Caco-2 (cell line): ENCODE measurements around the gene UTP11. TPM values are rescaled to one million over a fixed set of nuclear protein-coding genes. Genes with fewer than 3 reads are reported as not detected.
A peak's percentile ranks its signal among the peaks of the same experiment; 100 is the strongest.

Experiments
- BruUV-seq: library from RNA; stranded (reverse); fragments of 400-500 nt; replicated peaks from 2 replicates; lab custom pipeline; 2021; lab: Mats Ljungman, UMichigan
- CTCF ChIA-PET: fragments of 300-600 bp; sonication (Branson Sonifier 250); formaldehyde crosslinking; loops from one replicate; lab custom pipeline; 2022; ENCODE audit warnings: antibody characterized with exemption; lab: Charles Lee
- POLR2A ChIA-PET: fragments of 300-600 bp; sonication (Branson Sonifier 250); formaldehyde crosslinking; loops from one replicate; lab custom pipeline; 2022; ENCODE audit warnings: antibody characterized with exemption; lab: Charles Lee
- DNase-seq, 2 experiments: peaks; one replicate each; pipeline versions ENCODE4 v3.0.0 to v3.0.0-alpha.2; 2020 to 2022
- H3K27me3 ChIP-seq: replicated peaks from 2 replicates; pipeline ENCODE4 v1.6.0; 2011; ENCODE audit warnings: low read length; ENCODE audit not compliant: control insufficient read depth, insufficient read depth
- H3K36me3 ChIP-seq: 2 replicates; pipeline ENCODE4 v1.5.1; 2011; ENCODE audit warnings: low read length; ENCODE audit not compliant: control insufficient read depth, insufficient read depth
- H3K4me1 ChIP-seq: fragments of 250-450 bp; sonication (Bioruptor Pico); 2 replicates; pipeline ENCODE4 v1.5.1; 2020; ENCODE audit warnings: mild to moderate bottlenecking
- H3K4me3 ChIP-seq: 2 replicates; pipeline ENCODE4 v1.5.1; 2011; ENCODE audit warnings: low read depth, mild to moderate bottlenecking, control low read depth, low read length
- H3K9me3 ChIP-seq: fragments of 250-450 bp; sonication (Bioruptor Pico); 2 replicates; pipeline ENCODE4 v1.5.1; 2020; ENCODE audit warnings: mild to moderate bottlenecking, moderate library complexity
- H3K27ac Mint-ChIP-seq: one replicate; pipeline ENCODE4 v1.8.0; 2022; ENCODE audit warnings: mixed read lengths; ENCODE audit not compliant: unreplicated experiment
- H3K27me3 Mint-ChIP-seq: one replicate; pipeline ENCODE4 v1.8.0; 2022; ENCODE audit warnings: mixed read lengths; ENCODE audit not compliant: insufficient read depth, unreplicated experiment
- H3K36me3 Mint-ChIP-seq: one replicate; pipeline ENCODE4 v1.8.0; 2022; ENCODE audit warnings: mild to moderate bottlenecking, mixed read lengths; ENCODE audit not compliant: insufficient read depth, unreplicated experiment
- H3K4me1 Mint-ChIP-seq: one replicate; pipeline ENCODE4 v1.8.0; 2022; ENCODE audit warnings: low read depth, mixed read lengths; ENCODE audit not compliant: unreplicated experiment
- H3K4me3 Mint-ChIP-seq: one replicate; pipeline ENCODE4 v1.8.0; 2022; ENCODE audit warnings: mild to moderate bottlenecking, moderate library complexity, mixed read lengths; ENCODE audit not compliant: unreplicated experiment
- H3K9me3 Mint-ChIP-seq: one replicate; pipeline ENCODE4 v1.8.0; 2022; ENCODE audit warnings: mixed read lengths; ENCODE audit not compliant: unreplicated experiment
- intact Hi-C: fragments of 100-400 bp; cut with micrococcal nuclease; formaldehyde crosslinking; loops from one replicate; pipeline ENCODE4 v1.10.0; 2022; ENCODE audit not compliant: unreplicated experiment
- total RNA-seq: library from RNA; stranded (reverse); gene quantifications from 2 replicates; pipeline ENCODE4 v1.2.3, GENCODE V29; 2022
- TF ChIP-seq, protein P1 (sequence below), 2 experiments: fragments of 200-600 bp in 1 of 2; IDR thresholded peaks; 1 replicate in 1 of 2; 2 replicates in 1 of 2; pipeline versions ENCODE4 v1.5.1 to v1.8.0; 2011 to 2022; ENCODE audit warnings: antibody characterized with exemption in 1 of 2, control low read depth in 1 of 2, inconsistent platforms in 1 of 2, low read depth in 1 of 2, low read length in 1 of 2, mild to moderate bottlenecking in 1 of 2, moderate library complexity in 1 of 2; ENCODE audit not compliant: insufficient read depth in 1 of 2, severe bottlenecking in 1 of 2, unreplicated experiment in 1 of 2

UTP11 gene
- total RNA-seq, 1 experiment from 2014 or later, result 29.1 TPM

DNA sequence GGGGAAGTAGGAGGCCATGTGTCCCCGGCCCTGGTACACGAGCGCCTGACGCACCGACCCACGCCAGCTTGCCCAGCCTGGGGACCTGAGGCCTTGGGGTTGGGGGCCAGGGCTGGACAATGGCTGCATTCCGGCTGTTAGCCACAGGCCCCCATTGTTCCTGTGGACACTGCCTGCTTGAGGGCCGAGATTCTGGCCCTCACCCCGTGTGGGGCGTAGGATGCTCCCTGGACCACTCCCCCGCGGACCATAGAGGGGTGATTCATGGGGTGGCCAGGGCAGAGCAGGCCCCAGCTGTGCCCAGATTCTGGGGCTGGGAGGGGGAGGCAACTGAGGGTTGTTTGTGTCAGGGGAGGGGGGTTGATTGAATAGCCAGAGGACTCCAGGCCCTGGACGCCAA lies 22.3 kb downstream of the UTP11 start:
- Histone ChIP-seq H3K4me3 (no peak overlapping the region), H3K4me1 (no peaks in the 10 kb centered on the region), H3K9me3 (no peaks in the 10 kb centered on the region), H3K36me3 (no peaks in the 10 kb centered on the region), H3K27me3 (no peaks in the 10 kb centered on the region)
- intact Hi-C loops, result no loop called here
- CTCF ChIA-PET, result no interaction called here
- H3K27me3 Mint-ChIP-seq, result peaks cover 3% of the 10 kb centered on the region
- no peak overlapping the region for H3K27ac Mint-ChIP-seq
- no peak overlapping the region for H3K4me3 Mint-ChIP-seq
- no peak for DNase-seq
- H3K36me3 Mint-ChIP-seq, result no peaks in the 10 kb centered on the region
- TF ChIP-seq, protein P1, sequence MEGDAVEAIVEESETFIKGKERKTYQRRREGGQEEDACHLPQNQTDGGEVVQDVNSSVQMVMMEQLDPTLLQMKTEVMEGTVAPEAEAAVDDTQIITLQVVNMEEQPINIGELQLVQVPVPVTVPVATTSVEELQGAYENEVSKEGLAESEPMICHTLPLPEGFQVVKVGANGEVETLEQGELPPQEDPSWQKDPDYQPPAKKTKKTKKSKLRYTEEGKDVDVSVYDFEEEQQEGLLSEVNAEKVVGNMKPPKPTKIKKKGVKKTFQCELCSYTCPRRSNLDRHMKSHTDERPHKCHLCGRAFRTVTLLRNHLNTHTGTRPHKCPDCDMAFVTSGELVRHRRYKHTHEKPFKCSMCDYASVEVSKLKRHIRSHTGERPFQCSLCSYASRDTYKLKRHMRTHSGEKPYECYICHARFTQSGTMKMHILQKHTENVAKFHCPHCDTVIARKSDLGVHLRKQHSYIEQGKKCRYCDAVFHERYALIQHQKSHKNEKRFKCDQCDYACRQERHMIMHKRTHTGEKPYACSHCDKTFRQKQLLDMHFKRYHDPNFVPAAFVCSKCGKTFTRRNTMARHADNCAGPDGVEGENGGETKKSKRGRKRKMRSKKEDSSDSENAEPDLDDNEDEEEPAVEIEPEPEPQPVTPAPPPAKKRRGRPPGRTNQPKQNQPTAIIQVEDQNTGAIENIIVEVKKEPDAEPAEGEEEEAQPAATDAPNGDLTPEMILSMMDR (IDR thresholded peaks at IDR 0.05; ENCODE audit: insufficient read depth in 1 of 2, low read depth in 1 of 2, low read length in 1 of 2, severe bottlenecking in 1 of 2, unreplicated experiment in 1 of 2), result no peak
- no peaks in the 10 kb centered on the region for H3K4me1 Mint-ChIP-seq
- POLR2A ChIA-PET, result no interaction called here
- no peaks in the 10 kb centered on the region for H3K9me3 Mint-ChIP-seq
- BruUV-seq, result no TSS peak

GRCh38 chr1:38037221-38037939 lies 24.8 kb downstream of the UTP11 start:
- Mint-ChIP-seq H3K27ac (no peak overlapping the region), H3K4me1 (no peaks in the 10 kb centered on the region), H3K4me3 (no peak overlapping the region), H3K9me3 (no peaks in the 10 kb centered on the region), H3K36me3 (no peaks in the 10 kb centered on the region), H3K27me3 (peaks cover 7% of the 10 kb centered on the region)
- Histone ChIP-seq H3K9me3 (no peaks in the 10 kb centered on the region), H3K4me3 (no peak overlapping the region), H3K4me1 (no peaks in the 10 kb centered on the region), H3K36me3 (no peaks in the 10 kb centered on the region), H3K27me3 (no peaks in the 10 kb centered on the region)
- POLR2A ChIA-PET, result no interaction called here
- TF ChIP-seq, protein P1 (IDR thresholded peaks at IDR 0.05; ENCODE audit: insufficient read depth in 1 of 2, low read depth in 1 of 2, low read length in 1 of 2, severe bottlenecking in 1 of 2, unreplicated experiment in 1 of 2), result peak in 1 of 2 experiments; percentile 29
- DNase-seq, result peak in 1 of 2 experiments; percentile 22
- BruUV-seq, result no TSS peak
- CTCF ChIA-PET, result interaction anchor here (0.6 kb wide), 1 partner anchor 1452 kb away, joined by 9 read pairs; no protein-coding TSS in a partner anchor
- intact Hi-C loops, result no loop called here

DNA sequence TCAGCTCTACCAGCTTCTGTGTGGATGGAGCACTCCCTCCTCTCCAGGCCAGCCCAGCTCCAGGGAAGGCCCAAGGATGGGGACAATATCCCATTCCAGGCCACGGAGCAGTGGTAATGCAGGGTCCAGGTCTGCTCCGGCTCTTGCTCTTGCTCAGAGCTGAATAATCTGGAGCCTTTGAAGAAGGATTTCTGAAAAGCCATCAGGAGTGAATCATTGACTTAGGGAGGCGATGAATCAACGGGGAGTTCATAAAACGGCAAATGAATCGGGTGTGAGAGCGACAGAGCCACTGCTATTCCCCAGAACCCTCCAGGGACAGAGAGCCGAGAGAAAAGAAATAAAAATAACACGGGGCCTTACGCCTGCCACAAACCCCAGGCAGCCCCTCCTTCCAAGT lies 26.3 kb downstream of the UTP11 start:
- H3K27ac Mint-ChIP-seq, result no peak overlapping the region
- no TSS peak for BruUV-seq
- intact Hi-C loops, result no loop called here

More for the DNA sequence above, 26.3 kb downstream of the UTP11 start:
- H3K4me3 ChIP-seq, result no peak overlapping the region
- H3K27me3 Mint-ChIP-seq, result peaks cover 14% of the 10 kb centered on the region
- no peaks in the 10 kb centered on the region for H3K27me3 ChIP-seq
- no peaks in the 10 kb centered on the region for H3K36me3 Mint-ChIP-seq
- H3K4me3 Mint-ChIP-seq, result no peak overlapping the region
- no peaks in the 10 kb centered on the region for H3K4me1 ChIP-seq
- H3K4me1 Mint-ChIP-seq, result no peaks in the 10 kb centered on the region
- TF ChIP-seq, protein P1 (IDR thresholded peaks at IDR 0.05; ENCODE audit: insufficient read depth in 1 of 2, low read depth in 1 of 2, low read length in 1 of 2, severe bottlenecking in 1 of 2, unreplicated experiment in 1 of 2), result no peak
- H3K9me3 ChIP-seq, result no peaks in the 10 kb centered on the region
- no peak for DNase-seq
- no peaks in the 10 kb centered on the region for H3K36me3 ChIP-seq
- CTCF ChIA-PET, result interaction anchor here (0.7 kb wide), 1 partner anchor 33 kb away, joined by 3 read pairs; no protein-coding TSS in a partner anchor
- H3K9me3 Mint-ChIP-seq, result no peaks in the 10 kb centered on the region
- POLR2A ChIA-PET, result no interaction called here
